Body of pancreas (tissue), 4 donors: ENCODE measurements around the gene PTPRB. TPM values are rescaled to one million over a fixed set of nuclear protein-coding genes. Genes with fewer than 3 reads are reported as not detected.

Source experiments
- ATAC-seq: fragments of 150-250 bp; one replicate; pipeline ENCODE4 v1.9.1; 2016
- DNase-seq, 4 donors: peaks; one replicate each; pipeline ENCODE4 v3.0.0-alpha.2; 2019
- H3K27ac ChIP-seq, 4 donors: fragments of 200-600 bp; sonication (generic); 1 replicate in 3 of 4; 2 replicates in 1 of 4; pipeline versions ENCODE4 v1.5.1 to v1.6.1; 2016 to 2019; ENCODE audit warnings: mild to moderate bottlenecking in 1 of 4, mixed read lengths in 1 of 4, moderate library complexity in 1 of 4
- H3K27me3 ChIP-seq, 2 donors: fragments of 200-600 bp; sonication (generic); one replicate each; pipeline ENCODE4 v1.6.0; 2016; ENCODE audit warnings: mild to moderate bottlenecking in 1 of 2
- H3K36me3 ChIP-seq, 2 donors: fragments of 200-600 bp; sonication (generic); replicated peaks in 1 of 2; 2 replicates each; pipeline ENCODE4 v1.5.1; 2016; ENCODE audit warnings: low read depth in 2 of 2; ENCODE audit not compliant: insufficient read depth in 1 of 2
- H3K4me1 ChIP-seq: fragments of 200-600 bp; sonication (generic); one replicate; pipeline ENCODE4 v1.6.0; 2016
- H3K4me3 ChIP-seq, 2 donors: fragments of 200-600 bp; sonication (generic); 1 replicate in 1 of 2; 2 replicates in 1 of 2; pipeline ENCODE4 v1.5.1; 2016 to 2019
- H3K9me3 ChIP-seq, 3 donors: fragments of 200-600 bp; sonication (generic); 1 replicate in 2 of 3; 2 replicates in 1 of 3; pipeline ENCODE4 v1.5.1; 2016
- POLR2A ChIP-seq, 3 donors: fragments of 450-650 bp; IDR thresholded peaks; one replicate each; pipeline ENCODE4 v1.6.1; 2016; ENCODE audit warnings: antibody characterized with exemption in 3 of 3, mild to moderate bottlenecking in 2 of 3
- WGBS, 2 donors: methylation state at CpG; one replicate each; pipeline ENCODE4 v1.1.5; 2017; 5-methylcytosine and 5-hydroxymethylcytosine counted together
- intact Hi-C: fragments of 100-400 bp; cut with DNase I; formaldehyde crosslinking; loops from one replicate; pipeline ENCODE4 v1.15.1; 2023
- total RNA-seq, 2 donors: library from RNA; depleted of rRNA; stranded (reverse); fragments of >200 nt; gene quantifications; one replicate each; pipeline ENCODE4 v1.1.0, GENCODE V29; 2016
- TF ChIP-seq, protein P1 (sequence below), 7 experiments: fragments of 450-650 bp in 4 of 7; fragments of 200-600 bp in 3 of 7; sonication (generic) in 3 of 7; IDR thresholded peaks; one replicate each; pipeline ENCODE4 v1.5.1; 2016 to 2019; ENCODE audit warnings: antibody characterized with exemption in 7 of 7

The PTPRB gene
- total RNA-seq, 2 donors from 2014 or later: 4.9 to 9.9 TPM

DNA sequence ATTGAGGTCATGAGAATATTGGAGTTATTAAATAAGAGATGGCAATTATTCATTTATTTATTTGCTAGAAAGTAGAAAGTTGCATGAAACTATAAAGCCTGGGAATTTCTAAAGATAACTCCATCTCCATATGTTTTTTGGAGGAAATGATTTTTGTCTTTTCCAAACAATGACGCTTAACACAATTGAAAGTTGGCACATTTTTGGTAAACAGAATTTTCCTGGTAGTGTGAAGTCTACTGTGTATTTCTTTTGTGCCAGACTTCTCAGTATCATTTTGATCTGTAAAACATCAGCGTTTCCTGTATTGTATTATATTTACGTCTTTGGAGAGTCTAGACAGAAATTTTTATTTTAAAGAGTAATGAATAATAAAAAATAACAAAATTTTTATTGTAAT lies 33.7 kb upstream of the PTPRB start:
- intact Hi-C loops: no loop called here
- H3K36me3 ChIP-seq: no peaks in the 10 kb centered on the region
- DNase-seq (no peak), ATAC-seq (no peak)
- WGBS, 2 donors: 56 to 72% methylated on average over 3 of the region's 3 CpGs
- H3K4me1 ChIP-seq: no peaks in the 10 kb centered on the region
- H3K9me3 ChIP-seq: no peaks in the 10 kb centered on the region
- no peak overlapping the region for H3K4me3 ChIP-seq
- TF ChIP-seq, protein P1, sequence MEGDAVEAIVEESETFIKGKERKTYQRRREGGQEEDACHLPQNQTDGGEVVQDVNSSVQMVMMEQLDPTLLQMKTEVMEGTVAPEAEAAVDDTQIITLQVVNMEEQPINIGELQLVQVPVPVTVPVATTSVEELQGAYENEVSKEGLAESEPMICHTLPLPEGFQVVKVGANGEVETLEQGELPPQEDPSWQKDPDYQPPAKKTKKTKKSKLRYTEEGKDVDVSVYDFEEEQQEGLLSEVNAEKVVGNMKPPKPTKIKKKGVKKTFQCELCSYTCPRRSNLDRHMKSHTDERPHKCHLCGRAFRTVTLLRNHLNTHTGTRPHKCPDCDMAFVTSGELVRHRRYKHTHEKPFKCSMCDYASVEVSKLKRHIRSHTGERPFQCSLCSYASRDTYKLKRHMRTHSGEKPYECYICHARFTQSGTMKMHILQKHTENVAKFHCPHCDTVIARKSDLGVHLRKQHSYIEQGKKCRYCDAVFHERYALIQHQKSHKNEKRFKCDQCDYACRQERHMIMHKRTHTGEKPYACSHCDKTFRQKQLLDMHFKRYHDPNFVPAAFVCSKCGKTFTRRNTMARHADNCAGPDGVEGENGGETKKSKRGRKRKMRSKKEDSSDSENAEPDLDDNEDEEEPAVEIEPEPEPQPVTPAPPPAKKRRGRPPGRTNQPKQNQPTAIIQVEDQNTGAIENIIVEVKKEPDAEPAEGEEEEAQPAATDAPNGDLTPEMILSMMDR (IDR thresholded peaks at IDR 0.05): no peak
- no peak for TF ChIP-seq POLR2A (IDR thresholded peaks at IDR 0.05)
- no peaks in the 10 kb centered on the region for H3K27me3 ChIP-seq
- H3K27ac ChIP-seq: no peak overlapping the region

DNA sequence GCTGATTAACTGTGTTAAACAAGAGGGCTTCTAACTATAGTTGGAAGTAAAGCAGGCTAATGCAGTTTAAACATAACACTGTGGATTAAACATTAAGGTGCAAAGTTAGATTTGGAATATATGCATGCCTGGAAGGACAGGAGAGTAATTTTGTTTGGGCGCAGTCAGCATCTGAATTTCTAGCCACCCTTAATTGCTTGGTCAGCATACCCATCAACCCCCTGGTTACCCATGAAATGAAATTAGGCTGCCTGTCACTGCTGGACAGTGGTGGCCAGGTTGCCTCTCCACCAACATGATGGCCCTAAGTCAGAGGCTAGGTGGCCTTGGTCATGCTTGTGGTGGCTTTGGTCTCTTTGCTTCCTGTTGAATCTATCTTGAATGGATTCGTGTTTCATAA lies 30.0 kb upstream of the PTPRB start:
- H3K4me1 ChIP-seq: no peaks in the 10 kb centered on the region
- no peaks in the 10 kb centered on the region for H3K9me3 ChIP-seq
- ATAC-seq (no peak), DNase-seq (no peak)
- intact Hi-C loops: no loop called here
- no peak overlapping the region for H3K27ac ChIP-seq
- H3K36me3 ChIP-seq: no peaks in the 10 kb centered on the region
- TF ChIP-seq POLR2A (IDR thresholded peaks at IDR 0.05): no peak
- TF ChIP-seq, protein P1 (IDR thresholded peaks at IDR 0.05): no peak
- no peak overlapping the region for H3K4me3 ChIP-seq
- no peaks in the 10 kb centered on the region for H3K27me3 ChIP-seq
- WGBS, 2 donors: 75 to 78% methylated on average over 2 of the region's 2 CpGs

DNA sequence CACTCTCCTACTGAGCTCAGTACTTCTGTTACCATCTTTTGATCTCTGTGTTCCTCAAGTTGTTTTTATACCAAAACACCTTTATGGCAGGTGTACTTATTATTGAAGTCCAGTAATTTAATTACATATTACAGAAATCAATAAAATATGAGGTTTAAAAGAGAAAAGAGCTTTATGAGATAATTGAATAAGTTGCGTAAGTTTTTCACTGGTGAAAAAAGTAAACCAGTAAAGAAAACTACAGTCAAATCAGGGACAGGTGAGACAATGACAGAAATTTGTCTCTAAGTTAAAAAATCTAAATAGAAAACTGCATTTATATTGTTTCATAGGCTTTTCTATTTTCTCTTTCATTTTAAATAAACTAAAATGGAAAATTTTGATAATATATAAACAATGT lies 29.1 kb upstream of the PTPRB start:
- WGBS, 2 donors: 89 to 91% methylated on average over 1 of the region's 1 CpG

DNA sequence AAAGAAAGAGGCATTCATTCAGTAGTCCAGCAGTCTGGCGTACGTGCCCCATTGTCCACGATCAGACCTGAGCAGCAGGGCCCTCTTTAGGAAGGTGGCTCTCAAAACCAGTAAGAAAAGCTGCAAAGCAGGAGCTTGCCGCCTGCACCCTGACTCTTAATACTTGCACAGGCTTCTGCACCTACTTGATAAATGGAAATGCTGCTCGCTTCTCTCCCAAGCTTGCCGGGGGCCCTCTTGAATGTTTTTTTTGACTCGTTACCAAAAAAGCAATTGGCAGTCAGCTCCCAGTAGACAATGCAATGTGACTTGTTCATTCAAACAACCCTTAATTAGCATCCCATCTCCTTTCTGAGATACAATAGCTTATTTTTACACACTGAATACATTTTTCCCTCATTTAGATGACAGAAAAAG lies 27.2 kb upstream of the PTPRB start:
- DNase-seq (no peak), ATAC-seq (no peak)
- H3K9me3 ChIP-seq: no peaks in the 10 kb centered on the region
- WGBS, 2 donors: 36 to 51% methylated on average over 7 of the region's 7 CpGs
- H3K27ac ChIP-seq: no peak overlapping the region
- no peaks in the 10 kb centered on the region for H3K36me3 ChIP-seq
- intact Hi-C loops: no loop called here
- TF ChIP-seq, protein P1 (IDR thresholded peaks at IDR 0.05): no peak
- TF ChIP-seq POLR2A (IDR thresholded peaks at IDR 0.05): no peak
- H3K4me3 ChIP-seq: no peak overlapping the region
- H3K27me3 ChIP-seq: no peaks in the 10 kb centered on the region
- H3K4me1 ChIP-seq: no peaks in the 10 kb centered on the region

More for the DNA sequence above, 29.1 kb upstream of the PTPRB start:
- no peaks in the 10 kb centered on the region for H3K27me3 ChIP-seq
- no peaks in the 10 kb centered on the region for H3K36me3 ChIP-seq
- intact Hi-C loops: no loop called here
- H3K27ac ChIP-seq: no peak overlapping the region
- TF ChIP-seq, protein P1 (IDR thresholded peaks at IDR 0.05): no peak
- TF ChIP-seq POLR2A (IDR thresholded peaks at IDR 0.05): no peak
- no peak overlapping the region for H3K4me3 ChIP-seq
- H3K4me1 ChIP-seq: no peaks in the 10 kb centered on the region
- no peak for ATAC-seq
- H3K9me3 ChIP-seq: no peaks in the 10 kb centered on the region
- no peak for DNase-seq

DNA sequence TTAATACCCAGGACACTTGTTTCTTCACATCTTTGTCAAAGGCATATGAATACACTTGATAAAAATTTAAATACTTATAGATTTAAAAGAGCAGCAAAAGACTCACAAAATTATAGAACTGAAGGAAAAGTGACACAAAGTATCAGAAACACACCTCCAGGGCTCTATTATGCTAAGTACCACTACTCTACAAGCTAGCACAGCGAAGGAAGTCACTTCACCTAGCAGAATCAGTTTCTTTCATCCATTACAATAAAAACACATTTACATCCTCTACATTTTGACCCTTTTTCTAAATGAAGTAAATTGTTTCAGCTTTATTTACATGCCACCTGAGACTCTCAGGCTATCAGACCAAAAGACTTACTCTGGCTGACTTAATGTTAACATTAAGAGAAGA lies 26.6 kb upstream of the PTPRB start:
- Histone ChIP-seq H3K4me1 (no peaks in the 10 kb centered on the region), H3K4me3 (no peak overlapping the region), H3K36me3 (no peaks in the 10 kb centered on the region), H3K9me3 (no peaks in the 10 kb centered on the region), H3K27ac (no peak overlapping the region), H3K27me3 (no peaks in the 10 kb centered on the region)
- ATAC-seq (no peak), DNase-seq (no peak)
- TF ChIP-seq POLR2A (IDR thresholded peaks at IDR 0.05): no peak
- TF ChIP-seq, protein P1 (IDR thresholded peaks at IDR 0.05): no peak
- intact Hi-C loops: no loop called here
- WGBS, 2 donors: 83 to 89% methylated on average over 1 of the region's 1 CpG
